HL-60 (cell line): Measurements from ENCODE around the gene SLC16A4.

Source experiments
- GABPA ChIP-seq: IDR thresholded peaks from 2 replicates; pipeline ENCODE4 v1.6.1; 2012; ENCODE audit warnings: low read depth
- POLR2AphosphoS5 ChIP-seq: IDR thresholded peaks from 2 replicates; pipeline ENCODE4 v1.6.1; 2012; ENCODE audit warnings: low read depth
- SPI1 ChIP-seq: IDR thresholded peaks from 2 replicates; pipeline ENCODE4 v1.6.1; 2012; ENCODE audit warnings: low read depth, mild to moderate bottlenecking, borderline replicate concordance
- TF ChIP-seq, protein P1 (sequence below): IDR thresholded peaks from one replicate; pipeline ENCODE4 v1.5.1; 2011; ENCODE audit warnings: low read length, control low read depth, inconsistent platforms; ENCODE audit not compliant: insufficient read depth
- TF ChIP-seq, protein P2 (sequence below): IDR thresholded peaks from 2 replicates; pipeline ENCODE4 v1.6.1; 2012; ENCODE audit warnings: low read depth; ENCODE audit not compliant: insufficient replicate concordance

DNA sequence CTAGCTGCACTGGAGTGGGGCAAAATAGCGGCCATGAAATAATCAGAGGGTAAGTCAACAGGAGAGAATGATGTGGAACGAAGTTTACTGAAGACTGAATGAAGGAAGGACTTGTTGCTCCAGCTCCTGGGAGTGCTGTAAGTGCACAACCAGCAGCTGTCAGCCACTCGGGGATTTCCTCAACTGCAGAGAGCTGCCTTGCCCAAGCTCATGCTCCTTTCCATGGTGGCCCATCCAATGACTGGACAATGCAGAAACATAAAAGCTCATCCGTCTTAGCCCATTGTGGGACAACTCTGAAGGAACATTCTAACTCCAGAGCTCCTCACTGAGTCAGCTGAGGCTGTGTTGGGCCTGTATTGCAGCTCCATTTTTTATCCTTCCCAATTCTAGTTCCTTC lies 72.8 kb downstream of the SLC16A4 start:
- TF ChIP-seq, protein P1, sequence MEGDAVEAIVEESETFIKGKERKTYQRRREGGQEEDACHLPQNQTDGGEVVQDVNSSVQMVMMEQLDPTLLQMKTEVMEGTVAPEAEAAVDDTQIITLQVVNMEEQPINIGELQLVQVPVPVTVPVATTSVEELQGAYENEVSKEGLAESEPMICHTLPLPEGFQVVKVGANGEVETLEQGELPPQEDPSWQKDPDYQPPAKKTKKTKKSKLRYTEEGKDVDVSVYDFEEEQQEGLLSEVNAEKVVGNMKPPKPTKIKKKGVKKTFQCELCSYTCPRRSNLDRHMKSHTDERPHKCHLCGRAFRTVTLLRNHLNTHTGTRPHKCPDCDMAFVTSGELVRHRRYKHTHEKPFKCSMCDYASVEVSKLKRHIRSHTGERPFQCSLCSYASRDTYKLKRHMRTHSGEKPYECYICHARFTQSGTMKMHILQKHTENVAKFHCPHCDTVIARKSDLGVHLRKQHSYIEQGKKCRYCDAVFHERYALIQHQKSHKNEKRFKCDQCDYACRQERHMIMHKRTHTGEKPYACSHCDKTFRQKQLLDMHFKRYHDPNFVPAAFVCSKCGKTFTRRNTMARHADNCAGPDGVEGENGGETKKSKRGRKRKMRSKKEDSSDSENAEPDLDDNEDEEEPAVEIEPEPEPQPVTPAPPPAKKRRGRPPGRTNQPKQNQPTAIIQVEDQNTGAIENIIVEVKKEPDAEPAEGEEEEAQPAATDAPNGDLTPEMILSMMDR = no peak
- TF ChIP-seq GABPA (no peak), POLR2AphosphoS5 (no peak), SPI1 (no peak)
- TF ChIP-seq, protein P2, sequence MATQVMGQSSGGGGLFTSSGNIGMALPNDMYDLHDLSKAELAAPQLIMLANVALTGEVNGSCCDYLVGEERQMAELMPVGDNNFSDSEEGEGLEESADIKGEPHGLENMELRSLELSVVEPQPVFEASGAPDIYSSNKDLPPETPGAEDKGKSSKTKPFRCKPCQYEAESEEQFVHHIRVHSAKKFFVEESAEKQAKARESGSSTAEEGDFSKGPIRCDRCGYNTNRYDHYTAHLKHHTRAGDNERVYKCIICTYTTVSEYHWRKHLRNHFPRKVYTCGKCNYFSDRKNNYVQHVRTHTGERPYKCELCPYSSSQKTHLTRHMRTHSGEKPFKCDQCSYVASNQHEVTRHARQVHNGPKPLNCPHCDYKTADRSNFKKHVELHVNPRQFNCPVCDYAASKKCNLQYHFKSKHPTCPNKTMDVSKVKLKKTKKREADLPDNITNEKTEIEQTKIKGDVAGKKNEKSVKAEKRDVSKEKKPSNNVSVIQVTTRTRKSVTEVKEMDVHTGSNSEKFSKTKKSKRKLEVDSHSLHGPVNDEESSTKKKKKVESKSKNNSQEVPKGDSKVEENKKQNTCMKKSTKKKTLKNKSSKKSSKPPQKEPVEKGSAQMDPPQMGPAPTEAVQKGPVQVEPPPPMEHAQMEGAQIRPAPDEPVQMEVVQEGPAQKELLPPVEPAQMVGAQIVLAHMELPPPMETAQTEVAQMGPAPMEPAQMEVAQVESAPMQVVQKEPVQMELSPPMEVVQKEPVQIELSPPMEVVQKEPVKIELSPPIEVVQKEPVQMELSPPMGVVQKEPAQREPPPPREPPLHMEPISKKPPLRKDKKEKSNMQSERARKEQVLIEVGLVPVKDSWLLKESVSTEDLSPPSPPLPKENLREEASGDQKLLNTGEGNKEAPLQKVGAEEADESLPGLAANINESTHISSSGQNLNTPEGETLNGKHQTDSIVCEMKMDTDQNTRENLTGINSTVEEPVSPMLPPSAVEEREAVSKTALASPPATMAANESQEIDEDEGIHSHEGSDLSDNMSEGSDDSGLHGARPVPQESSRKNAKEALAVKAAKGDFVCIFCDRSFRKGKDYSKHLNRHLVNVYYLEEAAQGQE = no peak
